Measurements from ENCODE around the gene GBF1. TPM values are rescaled to one million over a fixed set of nuclear protein-coding genes. Genes with fewer than 3 reads are reported as not detected.

GBF1 gene
- total RNA-seq, 2 experiments from 2014 or later, result 40.1 to 40.6 TPM

- Mint-ChIP-seq H3K27me3 (peaks cover 3% of the 10 kb centered on the region), H3K36me3 (peaks cover 2% of the 10 kb centered on the region), H3K9me3 (no peaks in the 10 kb centered on the region), H3K4me1 (peaks cover 17% of the 10 kb centered on the region), H3K27ac (peak overlapping the region; percentile 96), H3K4me3 (peak overlapping the region; percentile 90)
- POLR2A ChIA-PET, result interaction anchor here (1.0 to 5.0 kb wide), 14 partner anchors 10 to 576 kb away, joined by 3 to 39 read pairs (median 6); partner anchors contain the start of genes C10orf95, CUEDC2, FBXL15 and GBF1
- DNase-seq (no peak), ATAC-seq (ENCODE audit: low read depth) (no peak)
Measured at GRCh38 chr10:102393411-102394078, 148.2 kb downstream of the GBF1 start.

GRCh38 chr10:102394079-102394800 is 148.9 kb downstream of the GBF1 start:
- ATAC-seq (ENCODE audit: low read depth) (peak; percentile 90), DNase-seq (peak; percentile 97)
- POLR2A ChIA-PET, result interaction anchor here (0.6 to 5.0 kb wide), 19 partner anchors 9 to 576 kb away, joined by 3 to 39 read pairs (median 4); partner anchors contain the start of genes C10orf95, CUEDC2, FBXL15 and GBF1
- Mint-ChIP-seq H3K4me3 (peak overlapping the region; percentile 90), H3K27me3 (peaks cover 3% of the 10 kb centered on the region), H3K36me3 (peaks cover 2% of the 10 kb centered on the region), H3K4me1 (peaks cover 20% of the 10 kb centered on the region), H3K27ac (peak overlapping the region; percentile 96), H3K9me3 (no peaks in the 10 kb centered on the region)

GRCh38 chr10:102394801-102395399 is 149.6 kb downstream of the GBF1 start:
- H3K4me3 Mint-ChIP-seq, result peak overlapping the region; percentile 90

GRCh38 chr10:102395400-102396316 is 150.3 kb downstream of the GBF1 start, which contains the start of gene NFKB2:
TSS of gene NFKB2 (plus strand) at chr10:102395705. CDS start at chr10:102395960, 255 bp downstream.
- Mint-ChIP-seq H3K27me3 (peaks cover 2% of the 10 kb centered on the region), H3K4me1 (peaks cover 25% of the 10 kb centered on the region)
- POLR2A ChIA-PET, result interaction anchor here (0.5 to 5.0 kb wide), 14 partner anchors 10 to 277 kb away, joined by 3 to 39 read pairs (median 8); partner anchors contain the start of genes C10orf95, CUEDC2, FBXL15 and GBF1

More at GRCh38 chr10:102394801-102395399, 149.6 kb downstream of the GBF1 start:
- no peaks in the 10 kb centered on the region for H3K9me3 Mint-ChIP-seq
- POLR2A ChIA-PET, result interaction anchor here (0.5 to 5.0 kb wide), 16 partner anchors 10 to 276 kb away, joined by 3 to 39 read pairs (median 7); partner anchors contain the start of genes C10orf95, CUEDC2, FBXL15 and GBF1
- no peak for DNase-seq
- peaks cover 23% of the 10 kb centered on the region for H3K4me1 Mint-ChIP-seq
- no peak for ATAC-seq (ENCODE audit: low read depth)
- H3K27ac Mint-ChIP-seq, result peak overlapping the region; percentile 96
- peaks cover 2% of the 10 kb centered on the region for H3K36me3 Mint-ChIP-seq
- peaks cover 3% of the 10 kb centered on the region for H3K27me3 Mint-ChIP-seq

GRCh38 chr10:102396317-102396650 is 151.0 kb downstream of the GBF1 start:
- H3K27ac Mint-ChIP-seq, result peak overlapping the region; percentile 96
- POLR2A ChIA-PET, result interaction anchor here (1.7 to 5.0 kb wide), 5 partner anchors 9 to 166 kb away, joined by 8 to 39 read pairs (median 19); partner anchors contain the start of genes CUEDC2 and FBXL15
- H3K4me3 Mint-ChIP-seq, result peak overlapping the region; percentile 90
- H3K36me3 Mint-ChIP-seq, result peaks cover 5% of the 10 kb centered on the region
- ATAC-seq (ENCODE audit: low read depth) (no peak), DNase-seq (no peak)
- H3K9me3 Mint-ChIP-seq, result no peaks in the 10 kb centered on the region
- H3K27me3 Mint-ChIP-seq, result no peaks in the 10 kb centered on the region
- peaks cover 25% of the 10 kb centered on the region for H3K4me1 Mint-ChIP-seq

More at GRCh38 chr10:102395400-102396316, 150.3 kb downstream of the GBF1 start, which contains the start of gene NFKB2:
- Mint-ChIP-seq H3K36me3 (peaks cover 5% of the 10 kb centered on the region), H3K27ac (peak within 1 kb of the TSS; percentile 96), H3K9me3 (no peaks in the 10 kb centered on the region), H3K4me3 (peak within 1 kb of the TSS; percentile 90)
- DNase-seq (peak; percentile 94), ATAC-seq (ENCODE audit: low read depth) (peak; percentile 20)

- Mint-ChIP-seq H3K27ac (peak overlapping the region; percentile 96), H3K36me3 (peaks cover 6% of the 10 kb centered on the region), H3K27me3 (no peaks in the 10 kb centered on the region), H3K4me3 (peak overlapping the region; percentile 90), H3K4me1 (peaks cover 25% of the 10 kb centered on the region), H3K9me3 (no peaks in the 10 kb centered on the region)
- ATAC-seq (ENCODE audit: low read depth) (no peak), DNase-seq (no peak)
- POLR2A ChIA-PET, result interaction anchor here (5.0 kb wide), 1 partner anchor 36 kb away, joined by 30 read pairs; the partner anchor contains the start of gene CUEDC2
Measured at GRCh38 chr10:102396730-102397151, 151.4 kb downstream of the GBF1 start.

- Mint-ChIP-seq H3K9me3 (no peaks in the 10 kb centered on the region), H3K4me3 (peak overlapping the region; percentile 90), H3K27ac (peak overlapping the region; percentile 96), H3K4me1 (peaks cover 25% of the 10 kb centered on the region), H3K27me3 (no peaks in the 10 kb centered on the region), H3K36me3 (peaks cover 6% of the 10 kb centered on the region)
- ATAC-seq (ENCODE audit: low read depth) (no peak), DNase-seq (no peak)
- POLR2A ChIA-PET, result interaction anchor here (0.6 to 5.0 kb wide), 4 partner anchors 12 to 793 kb away, joined by 3 to 30 read pairs (median 4); partner anchors contain the start of genes CUEDC2 and SUFU
Measured at GRCh38 chr10:102397222-102398171, 152.2 kb downstream of the GBF1 start.

- ATAC-seq (ENCODE audit: low read depth) (no peak), DNase-seq (no peak)
- peaks cover 23% of the 10 kb centered on the region for H3K4me1 Mint-ChIP-seq
- peak overlapping the region; percentile 66 for H3K4me3 Mint-ChIP-seq
- H3K9me3 Mint-ChIP-seq, result no peaks in the 10 kb centered on the region
- H3K27ac Mint-ChIP-seq, result peak overlapping the region; percentile 41
- no peaks in the 10 kb centered on the region for H3K27me3 Mint-ChIP-seq
- peaks cover 6% of the 10 kb centered on the region for H3K36me3 Mint-ChIP-seq
- POLR2A ChIA-PET, result interaction anchor here (0.6 to 5.0 kb wide), 11 partner anchors 9 to 793 kb away, joined by 3 to 30 read pairs (median 4); partner anchors contain the start of genes CUEDC2 and SUFU
Measured at GRCh38 chr10:102398172-102399020, 153.1 kb downstream of the GBF1 start.

GRCh38 chr10:102399217-102400021 is 154.1 kb downstream of the GBF1 start:
- Mint-ChIP-seq H3K4me3 (peak overlapping the region; percentile 66), H3K4me1 (peaks cover 21% of the 10 kb centered on the region), H3K27ac (peak overlapping the region; percentile 48), H3K27me3 (no peaks in the 10 kb centered on the region), H3K36me3 (peaks cover 6% of the 10 kb centered on the region), H3K9me3 (no peaks in the 10 kb centered on the region)
- peak; percentile 96 for DNase-seq
- POLR2A ChIA-PET, result interaction anchor here (0.6 to 1.5 kb wide), 12 partner anchors 10 to 173 kb away, joined by 3 to 6 read pairs (median 3); partner anchors contain the start of gene CUEDC2
- ATAC-seq (ENCODE audit: low read depth), result peak; percentile 71

- DNase-seq (no peak), ATAC-seq (ENCODE audit: low read depth) (no peak)
- POLR2A ChIA-PET, result interaction anchor here (0.8 to 1.5 kb wide), 8 partner anchors 16 to 173 kb away, joined by 3 to 5 read pairs (median 4); partner anchors contain the start of gene CUEDC2
- peaks cover 6% of the 10 kb centered on the region for H3K36me3 Mint-ChIP-seq
- H3K4me3 Mint-ChIP-seq, result peak overlapping the region; percentile 59
- peak overlapping the region; percentile 30 for H3K27ac Mint-ChIP-seq
- H3K4me1 Mint-ChIP-seq, result peaks cover 19% of the 10 kb centered on the region
- H3K27me3 Mint-ChIP-seq, result no peaks in the 10 kb centered on the region
- H3K9me3 Mint-ChIP-seq, result no peaks in the 10 kb centered on the region
Measured at GRCh38 chr10:102400076-102400475, 154.7 kb downstream of the GBF1 start.
